ENCODE data around the gene PPP3CA.
"Not testable (repeated sequence)": the region's sequence is repeated elsewhere in the genome, so short reads cannot be mapped to it uniquely, and the experiment has no call there.

The PPP3CA gene

GRCh38 chr4:101142259-101142658 lies 205.1 kb downstream of the PPP3CA start:
- DNase-seq (ENCODE audit: low read depth, low spot score), result no peak

GRCh38 chr4:101141855-101142254 lies 205.5 kb downstream of the PPP3CA start:
- DNase-seq (ENCODE audit: low read depth, low spot score), result no peak

DNA sequence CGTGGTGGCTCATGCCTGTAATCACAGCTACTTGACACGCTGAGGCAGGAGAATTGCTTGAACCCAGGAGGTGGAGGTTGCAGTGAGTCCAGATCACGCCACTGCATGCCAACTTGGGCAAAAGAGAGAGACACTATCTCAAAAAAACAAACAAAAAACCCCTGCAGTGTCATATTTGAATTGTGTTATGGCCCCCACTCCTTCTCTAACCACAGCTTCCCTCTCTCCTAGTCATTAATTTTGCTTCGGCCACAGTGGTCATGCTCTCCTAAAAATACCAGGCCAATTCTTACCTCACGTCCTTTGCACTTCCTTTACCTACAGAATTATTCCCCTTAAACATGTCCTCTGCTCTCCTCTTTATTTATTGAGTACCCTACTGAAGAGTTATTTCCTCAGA lies 206.1 kb downstream of the PPP3CA start:
- DNase-seq (ENCODE audit: low read depth, low spot score), result no peak

DNA sequence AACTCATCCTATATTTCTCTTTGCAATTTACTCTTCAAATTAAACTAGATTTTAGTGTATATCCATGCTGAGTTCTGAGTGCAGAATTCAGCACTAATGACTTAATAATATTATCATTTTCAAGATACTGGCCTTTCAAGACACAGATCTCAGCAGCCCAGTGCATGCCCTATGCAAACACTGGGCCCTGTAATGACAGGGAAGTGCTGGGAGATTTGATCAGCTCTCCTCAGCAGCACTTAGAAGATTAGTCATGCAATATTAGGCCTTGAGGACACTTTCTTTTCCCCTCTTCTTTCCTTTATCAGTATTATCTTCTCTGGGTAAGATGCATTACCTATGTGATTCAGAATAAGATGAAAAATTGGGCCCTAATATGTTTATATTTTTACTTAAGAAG lies 207.1 kb downstream of the PPP3CA start:
- DNase-seq (ENCODE audit: low read depth, low spot score), result no peak

DNA sequence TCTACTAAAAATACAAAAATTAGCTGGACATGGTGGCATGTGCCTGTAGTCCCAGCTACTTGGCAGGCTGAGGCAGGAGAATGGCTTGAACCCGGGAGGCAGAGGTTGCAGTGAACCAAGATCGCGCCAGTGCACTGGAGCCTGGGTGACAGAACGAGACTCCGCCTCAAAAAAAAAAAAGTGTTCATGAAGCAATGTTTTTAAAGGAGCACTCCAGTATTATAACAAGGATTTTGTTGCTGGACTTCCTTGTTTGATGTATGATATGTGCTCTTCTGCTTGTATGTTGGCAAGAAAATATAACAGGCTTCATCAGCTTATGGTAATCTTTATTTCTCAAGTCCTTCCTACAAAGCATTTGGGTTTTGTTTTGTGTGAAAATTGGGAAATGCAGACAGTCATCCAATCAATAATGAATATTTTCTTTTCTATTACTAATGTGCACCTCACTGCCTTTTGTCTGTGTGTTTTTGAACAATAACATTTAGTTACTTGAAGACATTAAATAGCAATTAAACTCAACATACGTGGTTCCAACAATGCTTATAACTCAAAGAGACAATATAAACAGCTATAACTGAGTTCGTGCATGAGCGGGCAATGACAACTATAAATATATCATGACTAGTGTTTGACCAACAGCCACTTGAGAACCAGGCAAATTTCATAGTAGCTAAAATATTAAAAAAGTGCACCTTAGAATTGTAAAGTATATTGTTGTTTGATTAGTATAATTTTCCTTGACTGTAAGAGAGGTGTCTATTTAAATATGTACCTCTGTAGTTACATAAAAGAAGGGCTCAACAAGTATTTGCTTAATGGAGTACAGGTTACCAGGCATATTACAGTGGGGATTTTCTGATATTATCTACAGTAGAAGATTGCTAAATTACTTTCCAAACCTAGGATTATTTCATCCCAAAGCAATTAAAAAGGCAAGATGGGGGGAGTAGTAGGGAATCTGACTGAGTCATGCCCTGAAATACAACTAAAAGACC lies 210.7 kb downstream of the PPP3CA start:
- DNase-seq (ENCODE audit: low read depth, low spot score), result no peak

- DNase-seq (ENCODE audit: low read depth, low spot score), result no peak
These were observed 211.8 kb downstream of the PPP3CA start for GRCh38 chr4:101135371-101136010.

GRCh38 chr4:101131058-101131457 lies 216.3 kb downstream of the PPP3CA start:
- DNase-seq (ENCODE audit: low read depth, low spot score), result not testable (repeated sequence)

DNA sequence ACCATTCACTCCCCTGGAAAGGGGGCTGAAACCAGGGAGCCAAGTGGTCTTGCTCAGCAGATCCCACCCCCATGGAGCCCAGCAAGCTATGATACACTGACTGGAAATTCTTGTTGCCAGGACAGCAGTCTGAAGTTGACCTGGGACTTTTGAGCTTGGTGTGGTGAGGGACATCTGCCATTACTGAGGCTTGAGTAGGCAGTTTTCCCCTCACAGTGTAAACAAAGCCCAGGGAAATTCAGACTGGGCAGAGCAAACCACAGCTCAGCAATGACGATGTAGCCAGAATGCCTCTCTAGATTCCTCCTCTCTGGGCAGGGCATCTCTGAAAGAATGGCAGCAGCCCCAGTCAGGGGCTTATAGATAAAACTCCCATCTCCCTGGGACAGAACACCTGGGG lies 218.4 kb downstream of the PPP3CA start:
- DNase-seq (ENCODE audit: low read depth, low spot score), result not testable (repeated sequence)

DNA sequence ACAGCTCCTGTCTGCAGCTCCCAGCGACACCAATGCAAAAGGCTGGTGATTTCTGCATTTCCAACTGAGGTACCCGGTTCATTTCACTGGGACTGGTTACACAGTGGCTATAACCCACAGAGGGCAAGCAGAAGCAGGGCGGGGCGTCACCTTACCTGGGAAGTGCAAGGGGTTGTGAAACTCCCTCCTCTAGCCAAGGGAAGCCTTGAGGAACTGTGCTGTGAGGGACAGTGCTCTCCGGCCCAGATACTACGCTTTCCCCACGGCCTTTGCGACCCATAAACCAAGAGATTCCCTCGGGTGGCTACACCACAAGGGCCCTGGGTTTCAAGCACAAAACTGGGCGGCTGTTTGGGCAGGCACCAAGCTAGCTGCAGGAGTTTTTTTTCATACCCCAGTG lies 218.9 kb downstream of the PPP3CA start:
- no peak for DNase-seq (ENCODE audit: low read depth, low spot score)

DNA sequence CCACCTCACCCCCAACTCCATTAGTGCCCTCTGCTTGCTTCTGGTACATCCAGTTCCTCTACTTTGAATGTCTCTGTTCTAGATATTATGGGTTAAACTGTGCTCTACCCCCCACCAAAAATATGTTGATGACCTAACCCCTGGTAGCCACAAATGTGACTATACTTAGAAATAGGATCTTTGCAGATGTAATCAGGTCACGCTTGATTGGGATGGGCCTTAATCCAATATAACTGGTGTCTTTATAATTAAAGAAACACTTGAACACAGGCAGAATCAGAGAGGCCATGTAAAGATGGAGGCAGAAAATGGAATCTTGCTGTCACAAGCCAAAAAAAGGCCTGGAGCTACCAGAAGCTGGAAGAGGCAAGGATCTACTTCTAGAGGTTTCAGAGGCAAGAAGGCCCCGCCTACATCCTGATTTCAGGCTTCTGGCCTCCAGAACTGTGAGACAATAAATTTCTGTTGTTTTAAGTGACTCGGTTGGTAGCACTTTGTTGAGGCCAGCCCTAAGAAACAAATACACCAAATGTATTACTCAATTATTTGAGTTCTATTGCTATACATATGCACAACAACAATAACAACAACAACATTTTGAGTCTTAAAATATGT lies 220.0 kb downstream of the PPP3CA start:
- no peak for DNase-seq (ENCODE audit: low read depth, low spot score)

- DNase-seq (ENCODE audit: low read depth, low spot score), result no peak
These were observed 221.3 kb downstream of the PPP3CA start for GRCh38 chr4:101126059-101126458.

- DNase-seq (ENCODE audit: low read depth, low spot score), result no peak
These were observed 222.0 kb downstream of the PPP3CA start for GRCh38 chr4:101125045-101125942.

GRCh38 chr4:101123231-101123630 lies 224.1 kb downstream of the PPP3CA start:
- DNase-seq (ENCODE audit: low read depth, low spot score), result no peak

DNA sequence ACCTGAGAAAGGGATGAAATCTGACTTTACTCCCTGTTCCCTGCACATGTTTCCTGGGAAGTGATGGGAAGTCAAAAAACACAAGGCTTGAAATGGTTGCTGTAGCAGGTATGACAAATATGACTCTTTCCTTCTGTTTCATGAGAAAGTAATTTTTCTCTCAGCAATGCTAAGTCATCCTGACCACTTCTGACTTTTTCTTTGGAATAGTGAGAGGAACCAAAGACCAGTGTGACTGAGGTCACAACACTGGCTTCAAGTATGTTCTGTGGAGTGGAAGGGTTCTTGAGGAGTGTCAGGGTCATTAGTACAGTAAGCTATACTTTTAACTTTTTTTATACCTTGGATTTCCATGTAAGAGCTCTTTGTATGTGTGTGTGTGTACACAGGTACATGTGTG lies 225.3 kb downstream of the PPP3CA start:
- no peak for DNase-seq (ENCODE audit: low read depth, low spot score)

DNA sequence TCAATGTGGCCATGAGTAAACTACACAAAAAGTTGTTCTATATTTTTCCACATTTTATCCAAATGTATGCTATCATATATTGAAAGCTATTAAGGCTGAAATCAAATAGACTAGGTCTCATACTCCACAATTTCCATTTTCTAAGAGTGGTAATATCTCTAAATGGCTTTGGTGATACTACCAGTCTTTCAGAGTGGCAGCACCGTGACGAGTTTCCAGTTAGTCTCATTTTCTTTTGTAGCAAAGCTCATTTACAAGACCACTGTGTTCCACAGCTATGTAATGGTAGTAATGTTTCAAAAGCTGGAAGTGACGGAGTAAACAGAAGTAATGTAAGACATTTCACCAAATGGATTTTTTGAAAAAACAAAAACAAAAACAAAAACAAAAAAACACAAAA lies 228.2 kb downstream of the PPP3CA start:
- no peak for DNase-seq (ENCODE audit: low read depth, low spot score)

DNA sequence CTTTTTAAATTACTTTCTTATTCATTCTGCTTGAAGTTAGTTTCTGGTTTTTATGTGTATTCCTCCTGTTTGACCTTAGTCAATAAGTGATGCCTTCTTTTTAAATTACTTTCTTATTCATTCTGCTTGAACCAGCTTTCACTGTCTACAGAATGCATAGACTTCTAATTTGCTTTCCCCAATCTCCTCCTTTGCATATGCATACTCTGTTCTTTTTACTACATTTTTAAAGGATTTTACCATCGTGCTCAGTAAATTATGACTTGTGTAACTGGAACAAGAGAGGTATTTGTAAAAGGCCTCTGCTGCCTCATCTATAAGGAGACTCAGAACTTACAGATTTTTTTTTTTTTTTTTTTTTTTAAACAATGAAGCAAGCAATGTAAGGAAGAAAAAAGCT lies 228.7 kb downstream of the PPP3CA start:
- DNase-seq (ENCODE audit: low read depth, low spot score), result no peak

GRCh38 chr4:101115887-101116286 lies 231.4 kb downstream of the PPP3CA start:
- no peak for DNase-seq (ENCODE audit: low read depth, low spot score)

- DNase-seq (ENCODE audit: low read depth, low spot score), result no peak
These were observed 232.4 kb downstream of the PPP3CA start for GRCh38 chr4:101114936-101115372.

DNA sequence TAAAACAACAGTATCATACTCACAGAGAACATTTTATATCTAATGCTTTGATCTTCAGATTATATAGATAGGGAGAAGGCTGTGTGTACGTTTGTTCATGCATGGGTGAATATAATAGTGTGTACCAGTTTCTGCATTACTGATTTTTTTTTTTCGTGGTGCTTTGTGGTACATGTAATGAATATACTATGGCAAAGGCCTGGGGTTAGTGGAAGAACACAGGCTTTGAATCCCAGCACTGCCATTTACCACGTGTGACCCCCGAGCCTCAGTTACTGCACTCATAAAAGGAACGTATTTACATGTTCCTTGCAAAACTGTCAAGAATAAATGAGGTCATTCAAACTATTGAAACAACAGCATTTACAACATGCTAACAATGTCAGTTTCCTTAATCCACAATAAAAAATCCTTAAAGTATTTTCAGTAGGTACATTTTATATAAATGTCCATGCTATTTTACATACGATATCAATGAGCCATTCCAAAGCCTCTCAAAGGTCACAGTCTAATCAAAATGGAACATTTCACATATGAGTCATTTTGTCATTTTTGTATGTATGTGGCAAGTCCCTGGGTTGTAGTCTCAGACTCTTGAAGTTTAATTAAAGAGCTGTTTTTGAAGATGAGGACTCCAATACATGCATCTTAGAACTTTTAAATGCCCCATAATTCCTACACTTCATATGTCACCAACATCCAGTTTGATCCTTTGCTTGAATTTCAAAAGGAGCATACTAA lies 242.8 kb downstream of the PPP3CA start:
- DNase-seq (ENCODE audit: low read depth, low spot score), result no peak

- no peak for DNase-seq (ENCODE audit: low read depth, low spot score)
These were observed 243.8 kb downstream of the PPP3CA start for GRCh38 chr4:101103381-101104142.

All from smooth muscle cell of the brain vasculature (primary cell).